Liver (tissue), 9 donors: Measurements from ENCODE around the gene RPS17. TPM values are rescaled to one million over a fixed set of nuclear protein-coding genes. Genes with fewer than 3 reads are reported as not detected.

Source experiments
- DNase-seq: peaks from one replicate; pipeline ENCODE4 v3.0.0-alpha.2; 2017; ENCODE audit warnings: low spot score
- H3K27ac ChIP-seq, 2 donors: one replicate each; pipeline ENCODE4 v1.7.0; 2013; ENCODE audit warnings: inconsistent platforms in 2 of 2, low read length in 2 of 2, control low read depth in 1 of 2, low read depth in 1 of 2, mild to moderate bottlenecking in 1 of 2
- H3K27me3 ChIP-seq, 4 donors: one replicate each; pipeline versions ENCODE4 v1.6.1 to v1.7.0; 2013; ENCODE audit warnings: low read length in 3 of 4, inconsistent platforms in 1 of 4, mild to moderate bottlenecking in 1 of 4, moderate library complexity in 1 of 4; ENCODE audit not compliant: control insufficient read depth in 4 of 4, insufficient read depth in 4 of 4
- H3K36me3 ChIP-seq, 4 donors: one replicate each; pipeline versions ENCODE4 v1.6.1 to v1.7.0; 2013; ENCODE audit warnings: low read length in 3 of 4, mild to moderate bottlenecking in 3 of 4, low read depth in 1 of 4, moderate library complexity in 1 of 4; ENCODE audit not compliant: control insufficient read depth in 4 of 4, insufficient read depth in 3 of 4
- H3K4me1 ChIP-seq, 4 donors: one replicate each; pipeline versions ENCODE4 v1.6.1 to v1.7.0; 2013; ENCODE audit warnings: low read length in 3 of 4, mild to moderate bottlenecking in 3 of 4, moderate library complexity in 1 of 4; ENCODE audit not compliant: control insufficient read depth in 4 of 4, insufficient read depth in 4 of 4
- H3K4me3 ChIP-seq, 3 donors: one replicate each; pipeline versions ENCODE4 v1.6.1 to v1.7.0; 2013; ENCODE audit warnings: low read length in 3 of 3, control low read depth in 1 of 3, low read depth in 1 of 3, mild to moderate bottlenecking in 1 of 3
- H3K9ac ChIP-seq, 2 donors: one replicate each; pipeline ENCODE4 v1.7.0; 2013; ENCODE audit warnings: low read length in 2 of 2, mild to moderate bottlenecking in 2 of 2, moderate library complexity in 2 of 2, control low read depth in 1 of 2, low read depth in 1 of 2
- H3K9me3 ChIP-seq, 4 donors: one replicate each; pipeline versions ENCODE4 v1.6.1 to v1.7.0; 2013; ENCODE audit warnings: low read length in 3 of 4; ENCODE audit not compliant: control insufficient read depth in 4 of 4
- EGR1 ChIP-seq, 2 donors: IDR thresholded peaks; 2 replicates each; pipeline ENCODE4 v1.6.1; 2016 to 2018; ENCODE audit warnings: antibody characterized with exemption in 2 of 2, low read depth in 2 of 2
- FOXA1 ChIP-seq: IDR thresholded peaks from 2 replicates; pipeline ENCODE4 v1.6.1; 2016; ENCODE audit warnings: antibody characterized with exemption
- FOXA2 ChIP-seq: IDR thresholded peaks from 2 replicates; pipeline ENCODE4 v1.6.1; 2016; ENCODE audit warnings: antibody characterized with exemption
- GABPA ChIP-seq, 2 donors: IDR thresholded peaks in 1 of 2; conservative IDR thresholded peaks in 1 of 2; 2 replicates each; pipeline ENCODE4 v1.6.1; 2016; ENCODE audit warnings: antibody characterized with exemption in 2 of 2, mild to moderate bottlenecking in 1 of 2, moderate library complexity in 1 of 2
- HNF4A ChIP-seq, 2 donors: conservative IDR thresholded peaks; 2 replicates each; pipeline ENCODE4 v1.6.1; 2016; ENCODE audit warnings: antibody characterized with exemption in 2 of 2, mild to moderate bottlenecking in 2 of 2
- HNF4G ChIP-seq: IDR thresholded peaks from 2 replicates; pipeline ENCODE4 v1.6.1; 2016; ENCODE audit warnings: antibody characterized with exemption
- JUND ChIP-seq, 2 donors: IDR thresholded peaks; 2 replicates each; pipeline ENCODE4 v1.6.1; 2016; ENCODE audit warnings: antibody characterized with exemption in 2 of 2
- NR2F2 ChIP-seq: IDR thresholded peaks from 2 replicates; pipeline ENCODE4 v1.6.1; 2016; ENCODE audit warnings: antibody characterized with exemption
- RAD21 ChIP-seq, 2 donors: IDR thresholded peaks; 2 replicates each; pipeline ENCODE4 v1.6.1; 2016; ENCODE audit warnings: antibody characterized with exemption in 2 of 2, mild to moderate bottlenecking in 2 of 2
- RXRA ChIP-seq, 2 donors: IDR thresholded peaks; 2 replicates each; pipeline ENCODE4 v1.6.1; 2017 to 2018; ENCODE audit warnings: antibody characterized with exemption in 2 of 2, mild to moderate bottlenecking in 1 of 2
- SP1 ChIP-seq: IDR thresholded peaks from 2 replicates; pipeline ENCODE4 v1.6.1; 2018; ENCODE audit warnings: antibody characterized with exemption, mild to moderate bottlenecking
- TAF1 ChIP-seq: conservative IDR thresholded peaks from 2 replicates; pipeline ENCODE4 v1.6.1; 2016; ENCODE audit warnings: antibody characterized with exemption, mild to moderate bottlenecking
- YY1 ChIP-seq: IDR thresholded peaks from 2 replicates; pipeline ENCODE4 v1.6.1; 2016; ENCODE audit warnings: antibody characterized with exemption, mild to moderate bottlenecking
- WGBS: extraction: QIAGEN DNeasy Blood & Tissue Kit; methylation state at CpG from one replicate; pipeline ENCODE4 v1.1.7; 2013; 5-methylcytosine and 5-hydroxymethylcytosine counted together
- polyA plus RNA-seq, 2 donors: library from polyadenylated mRNA; stranded (reverse) in 1 of 2; unstranded in 1 of 2; fragments of 200-250 nt in 1 of 2; fragments of >200 nt in 1 of 2; fragmentation: Nextera tagmentation in 1 of 2; extraction: Ambion mirVana in 1 of 2; gene quantifications; one replicate each; pipeline versions ENCODE4 v1.2.1 to v1.2.3, GENCODE V29; 2013 to 2015
- total RNA-seq, 2 donors: library from RNA; depleted of rRNA; stranded (reverse); fragments of >200 nt; gene quantifications; one replicate each; pipeline ENCODE4 v1.2.3, GENCODE V29; 2014
- TF ChIP-seq, protein P1 (sequence below): fragments of 150-350 bp; IDR thresholded peaks from 2 replicates; pipeline ENCODE4 v1.5.1; 2017; ENCODE audit warnings: improper control_type of control experiment, low read depth, low read length; ENCODE audit not compliant: missing input control
- TF ChIP-seq, protein P2 (sequence below): IDR thresholded peaks from 2 replicates; pipeline ENCODE4 v1.6.1; 2016; ENCODE audit warnings: antibody characterized with exemption
- TF ChIP-seq, protein P3 (sequence below): IDR thresholded peaks from 2 replicates; pipeline ENCODE4 v1.6.1; 2016; ENCODE audit warnings: antibody characterized with exemption
- TF ChIP-seq, protein P4 (sequence below): IDR thresholded peaks from 2 replicates; pipeline ENCODE4 v1.6.1; 2016; ENCODE audit warnings: antibody characterized with exemption
- TF ChIP-seq, protein P5 (sequence below): IDR thresholded peaks from 2 replicates; pipeline ENCODE4 v1.6.1; 2016; ENCODE audit warnings: antibody characterized with exemption, mild to moderate bottlenecking
- donor health status: healthy.
- donor health status: healthy.
- donor health status: healthy.
- donor health status: healthy.
- donor health status: healthy.

RPS17 gene
- total and polyA plus RNA-seq, 4 donors, result 283 to 1,607 (median 689) TPM

DNA sequence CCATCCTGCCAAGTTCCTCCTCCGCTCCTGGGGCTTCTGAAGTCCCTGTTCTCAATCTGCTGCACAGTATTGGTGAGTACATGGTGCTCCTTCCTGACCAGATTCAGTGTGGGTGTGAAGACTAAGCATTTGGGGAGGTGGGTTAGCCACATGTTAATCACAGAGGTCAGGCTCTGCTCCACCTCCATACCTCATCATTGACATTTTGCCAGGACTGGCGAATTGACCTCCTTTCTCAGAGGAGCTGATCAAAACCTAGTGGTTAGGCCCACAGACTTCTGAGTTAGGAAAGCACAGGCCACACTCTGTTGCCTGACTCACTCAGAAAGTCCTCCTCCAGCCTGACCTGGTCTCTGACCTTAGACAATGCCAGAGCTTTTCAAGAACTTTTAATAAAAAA is 8.4 kb upstream of the RPS17 start:
- H3K27ac ChIP-seq, result no peak overlapping the region

DNA sequence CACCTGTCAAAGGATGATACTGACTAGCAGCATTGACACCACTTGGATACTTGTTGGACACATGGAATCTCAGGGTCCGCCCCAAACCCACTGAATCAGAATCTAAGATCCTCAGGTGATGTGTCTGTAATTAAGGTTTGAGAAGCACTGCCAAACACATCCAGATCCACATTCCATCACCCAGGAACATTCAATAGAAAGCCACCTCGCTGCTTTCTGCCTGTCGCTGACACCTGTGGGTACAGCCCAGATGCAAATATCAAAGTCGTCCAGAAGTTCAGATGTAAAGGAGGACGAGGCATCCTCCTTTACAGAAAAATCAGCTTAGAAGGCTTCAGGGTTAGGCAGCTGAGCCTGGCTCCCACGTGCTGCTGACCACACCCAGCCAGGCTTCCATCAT is 5.2 kb upstream of the RPS17 start:
- Histone ChIP-seq H3K4me3 (no peak overlapping the region), H3K9ac (no peak overlapping the region), H3K4me1 (peaks cover 0 to 6% (median 4%) of the 10 kb centered on the region in 4 donors), H3K36me3 (no peaks in the 10 kb centered on the region), H3K27ac (no peak overlapping the region), H3K27me3 (no peaks in the 10 kb centered on the region), H3K9me3 (no peaks in the 10 kb centered on the region)
- TF ChIP-seq EGR1 (IDR thresholded peaks at IDR 0.05; ENCODE audit: low read depth in 2 of 2) (no peak), FOXA1 (no peak), RAD21 (IDR thresholded peaks at IDR 0.05) (no peak), FOXA2 (no peak), NR2F2 (no peak), HNF4A (conservative IDR thresholded peaks at IDR 0.05) (no peak), GABPA (IDR thresholded peaks at IDR 0.05 in 1 of 2, conservative IDR thresholded peaks at IDR 0.05 in 1 of 2) (no peak), JUND (IDR thresholded peaks at IDR 0.05) (no peak), HNF4G (no peak), RXRA (IDR thresholded peaks at IDR 0.05) (no peak), TAF1 (no peak), YY1 (no peak), SP1 (no peak)
- TF ChIP-seq, protein P1, sequence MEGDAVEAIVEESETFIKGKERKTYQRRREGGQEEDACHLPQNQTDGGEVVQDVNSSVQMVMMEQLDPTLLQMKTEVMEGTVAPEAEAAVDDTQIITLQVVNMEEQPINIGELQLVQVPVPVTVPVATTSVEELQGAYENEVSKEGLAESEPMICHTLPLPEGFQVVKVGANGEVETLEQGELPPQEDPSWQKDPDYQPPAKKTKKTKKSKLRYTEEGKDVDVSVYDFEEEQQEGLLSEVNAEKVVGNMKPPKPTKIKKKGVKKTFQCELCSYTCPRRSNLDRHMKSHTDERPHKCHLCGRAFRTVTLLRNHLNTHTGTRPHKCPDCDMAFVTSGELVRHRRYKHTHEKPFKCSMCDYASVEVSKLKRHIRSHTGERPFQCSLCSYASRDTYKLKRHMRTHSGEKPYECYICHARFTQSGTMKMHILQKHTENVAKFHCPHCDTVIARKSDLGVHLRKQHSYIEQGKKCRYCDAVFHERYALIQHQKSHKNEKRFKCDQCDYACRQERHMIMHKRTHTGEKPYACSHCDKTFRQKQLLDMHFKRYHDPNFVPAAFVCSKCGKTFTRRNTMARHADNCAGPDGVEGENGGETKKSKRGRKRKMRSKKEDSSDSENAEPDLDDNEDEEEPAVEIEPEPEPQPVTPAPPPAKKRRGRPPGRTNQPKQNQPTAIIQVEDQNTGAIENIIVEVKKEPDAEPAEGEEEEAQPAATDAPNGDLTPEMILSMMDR, result no peak
- TF ChIP-seq, protein P2, sequence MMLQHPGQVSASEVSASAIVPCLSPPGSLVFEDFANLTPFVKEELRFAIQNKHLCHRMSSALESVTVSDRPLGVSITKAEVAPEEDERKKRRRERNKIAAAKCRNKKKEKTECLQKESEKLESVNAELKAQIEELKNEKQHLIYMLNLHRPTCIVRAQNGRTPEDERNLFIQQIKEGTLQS, result no peak
- TF ChIP-seq, protein P3, sequence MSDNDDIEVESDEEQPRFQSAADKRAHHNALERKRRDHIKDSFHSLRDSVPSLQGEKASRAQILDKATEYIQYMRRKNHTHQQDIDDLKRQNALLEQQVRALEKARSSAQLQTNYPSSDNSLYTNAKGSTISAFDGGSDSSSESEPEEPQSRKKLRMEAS, result no peak
- TF ChIP-seq, protein P4, sequence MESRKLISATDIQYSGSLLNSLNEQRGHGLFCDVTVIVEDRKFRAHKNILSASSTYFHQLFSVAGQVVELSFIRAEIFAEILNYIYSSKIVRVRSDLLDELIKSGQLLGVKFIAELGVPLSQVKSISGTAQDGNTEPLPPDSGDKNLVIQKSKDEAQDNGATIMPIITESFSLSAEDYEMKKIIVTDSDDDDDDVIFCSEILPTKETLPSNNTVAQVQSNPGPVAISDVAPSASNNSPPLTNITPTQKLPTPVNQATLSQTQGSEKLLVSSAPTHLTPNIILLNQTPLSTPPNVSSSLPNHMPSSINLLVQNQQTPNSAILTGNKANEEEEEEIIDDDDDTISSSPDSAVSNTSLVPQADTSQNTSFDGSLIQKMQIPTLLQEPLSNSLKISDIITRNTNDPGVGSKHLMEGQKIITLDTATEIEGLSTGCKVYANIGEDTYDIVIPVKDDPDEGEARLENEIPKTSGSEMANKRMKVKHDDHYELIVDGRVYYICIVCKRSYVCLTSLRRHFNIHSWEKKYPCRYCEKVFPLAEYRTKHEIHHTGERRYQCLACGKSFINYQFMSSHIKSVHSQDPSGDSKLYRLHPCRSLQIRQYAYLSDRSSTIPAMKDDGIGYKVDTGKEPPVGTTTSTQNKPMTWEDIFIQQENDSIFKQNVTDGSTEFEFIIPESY, result no peak
- WGBS, result 70% methylated on average over 6 of the region's 6 CpGs
- DNase-seq, result no peak

More for the DNA sequence above, 8.4 kb upstream of the RPS17 start:
- no peak for DNase-seq
- Histone ChIP-seq H3K4me3 (no peak overlapping the region), H3K4me1 (no peaks in the 10 kb centered on the region), H3K36me3 (no peaks in the 10 kb centered on the region), H3K9ac (no peak overlapping the region), H3K9me3 (no peaks in the 10 kb centered on the region), H3K27me3 (no peaks in the 10 kb centered on the region)
- TF ChIP-seq, protein P5, sequence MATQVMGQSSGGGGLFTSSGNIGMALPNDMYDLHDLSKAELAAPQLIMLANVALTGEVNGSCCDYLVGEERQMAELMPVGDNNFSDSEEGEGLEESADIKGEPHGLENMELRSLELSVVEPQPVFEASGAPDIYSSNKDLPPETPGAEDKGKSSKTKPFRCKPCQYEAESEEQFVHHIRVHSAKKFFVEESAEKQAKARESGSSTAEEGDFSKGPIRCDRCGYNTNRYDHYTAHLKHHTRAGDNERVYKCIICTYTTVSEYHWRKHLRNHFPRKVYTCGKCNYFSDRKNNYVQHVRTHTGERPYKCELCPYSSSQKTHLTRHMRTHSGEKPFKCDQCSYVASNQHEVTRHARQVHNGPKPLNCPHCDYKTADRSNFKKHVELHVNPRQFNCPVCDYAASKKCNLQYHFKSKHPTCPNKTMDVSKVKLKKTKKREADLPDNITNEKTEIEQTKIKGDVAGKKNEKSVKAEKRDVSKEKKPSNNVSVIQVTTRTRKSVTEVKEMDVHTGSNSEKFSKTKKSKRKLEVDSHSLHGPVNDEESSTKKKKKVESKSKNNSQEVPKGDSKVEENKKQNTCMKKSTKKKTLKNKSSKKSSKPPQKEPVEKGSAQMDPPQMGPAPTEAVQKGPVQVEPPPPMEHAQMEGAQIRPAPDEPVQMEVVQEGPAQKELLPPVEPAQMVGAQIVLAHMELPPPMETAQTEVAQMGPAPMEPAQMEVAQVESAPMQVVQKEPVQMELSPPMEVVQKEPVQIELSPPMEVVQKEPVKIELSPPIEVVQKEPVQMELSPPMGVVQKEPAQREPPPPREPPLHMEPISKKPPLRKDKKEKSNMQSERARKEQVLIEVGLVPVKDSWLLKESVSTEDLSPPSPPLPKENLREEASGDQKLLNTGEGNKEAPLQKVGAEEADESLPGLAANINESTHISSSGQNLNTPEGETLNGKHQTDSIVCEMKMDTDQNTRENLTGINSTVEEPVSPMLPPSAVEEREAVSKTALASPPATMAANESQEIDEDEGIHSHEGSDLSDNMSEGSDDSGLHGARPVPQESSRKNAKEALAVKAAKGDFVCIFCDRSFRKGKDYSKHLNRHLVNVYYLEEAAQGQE, result no peak
- TF ChIP-seq JUND (IDR thresholded peaks at IDR 0.05) (no peak), RXRA (IDR thresholded peaks at IDR 0.05) (no peak)
- 75% methylated on average over 2 of the region's 2 CpGs for WGBS
